Measurements from ENCODE around the gene DBX2.

DNA sequence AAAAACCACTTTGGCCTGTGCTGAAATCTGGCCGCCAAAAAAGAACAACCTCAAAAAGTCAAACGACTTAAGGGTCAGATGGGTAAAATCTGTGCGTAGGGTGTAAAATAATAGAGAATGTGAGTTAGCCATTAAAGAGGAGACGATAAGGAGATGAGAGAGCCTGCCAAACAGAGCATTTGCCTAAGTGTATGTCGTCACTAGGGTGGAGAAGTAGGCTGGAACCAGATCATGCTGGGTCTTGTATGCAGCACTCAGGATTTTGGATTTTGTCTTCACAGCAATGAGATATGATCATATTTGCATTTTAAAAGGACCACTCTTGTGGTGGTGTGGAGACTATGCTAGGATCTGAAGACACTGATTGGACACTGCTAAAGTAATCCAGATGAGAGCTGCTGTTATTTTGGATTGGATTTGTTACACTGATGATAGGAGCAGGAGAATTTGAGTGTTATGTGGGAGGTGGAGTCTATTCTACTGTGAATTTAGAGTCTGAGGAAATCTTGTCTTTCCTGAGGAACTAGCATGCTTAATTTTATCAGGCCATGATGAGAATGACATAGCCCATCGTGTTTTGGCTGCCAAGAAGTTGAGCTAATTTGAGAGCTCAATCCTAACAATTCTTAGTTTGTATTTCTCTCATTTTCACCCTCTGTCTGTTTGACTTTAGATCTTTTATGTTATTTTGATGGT lies 24.8 kb upstream of the DBX2 start:
- TF ChIP-seq EZH2 (IDR thresholded peaks at IDR 0.05) (no peak), POLR2AphosphoS5 (IDR thresholded peaks at IDR 0.05; ENCODE audit: borderline replicate concordance, low read depth, low read length) (no peak), FOXP2 (optimal IDR thresholded peaks at IDR 0.05; ENCODE audit: control extremely low read depth, extremely low read length, insufficient read depth) (no peak)
